H9 (cell line): ENCODE measurements around the gene AGK. TPM values are rescaled to one million over a fixed set of nuclear protein-coding genes. Genes with fewer than 3 reads are reported as not detected.

Experiments used
- DNase-seq: peaks from one replicate; pipeline ENCODE4 v3.0.0-alpha.2; 2017
- H2AFZ ChIP-seq: one replicate; pipeline ENCODE4 v1.6.1; 2013; ENCODE audit warnings: mild to moderate bottlenecking, low read length, control low read depth, moderate library complexity
- H2AK5ac ChIP-seq: 2 replicates; pipeline ENCODE4 v1.6.1; 2013; ENCODE audit warnings: low read length, control low read depth, mixed read lengths; ENCODE audit not compliant: insufficient read length
- H2BK120ac ChIP-seq: one replicate; pipeline ENCODE4 v1.6.1; 2013; ENCODE audit warnings: low read depth, mild to moderate bottlenecking, low read length, control low read depth, inconsistent platforms; ENCODE audit not compliant: poor library complexity, severe bottlenecking
- H2BK12ac ChIP-seq: 2 replicates; pipeline ENCODE4 v1.6.1; 2013; ENCODE audit warnings: low read length, control low read depth, mixed read lengths, low read depth; ENCODE audit not compliant: insufficient read length
- H2BK15ac ChIP-seq: 2 replicates; pipeline ENCODE4 v1.6.1; 2013; ENCODE audit warnings: low read depth, low read length, control low read depth
- H2BK20ac ChIP-seq: one replicate; pipeline ENCODE4 v1.6.1; 2013; ENCODE audit warnings: low read depth, mild to moderate bottlenecking, low read length, control low read depth, inconsistent platforms; ENCODE audit not compliant: poor library complexity, severe bottlenecking
- H2BK5ac ChIP-seq: 2 replicates; pipeline ENCODE4 v1.6.1; 2013; ENCODE audit warnings: low read length, control low read depth, mixed read lengths; ENCODE audit not compliant: insufficient read length
- H3K14ac ChIP-seq: 2 replicates; pipeline ENCODE4 v1.6.1; 2013; ENCODE audit warnings: low read length, control low read depth; ENCODE audit not compliant: insufficient read depth
- H3K18ac ChIP-seq: 2 replicates; pipeline ENCODE4 v1.6.1; 2013; ENCODE audit warnings: low read depth, mild to moderate bottlenecking, mixed read lengths, low read length, control low read depth; ENCODE audit not compliant: insufficient read length
- H3K23ac ChIP-seq: 2 replicates; pipeline ENCODE4 v1.6.1; 2013; ENCODE audit warnings: low read length, control low read depth, mixed read lengths, low read depth; ENCODE audit not compliant: insufficient read length
- H3K23me2 ChIP-seq: 2 replicates; pipeline ENCODE4 v1.6.1; 2013; ENCODE audit warnings: low read depth, mild to moderate bottlenecking, mixed read lengths, low read length, control low read depth; ENCODE audit not compliant: insufficient read length, poor library complexity, severe bottlenecking
- H3K27ac ChIP-seq: 2 replicates; pipeline ENCODE4 v1.5.1; 2013; ENCODE audit warnings: low read length, control low read depth, mixed read lengths, low read depth; ENCODE audit not compliant: insufficient read length
- H3K27me3 ChIP-seq: 2 replicates; pipeline ENCODE4 v1.6.1; 2013; ENCODE audit warnings: low read length, control low read depth, inconsistent platforms; ENCODE audit not compliant: insufficient read depth
- H3K4ac ChIP-seq: 2 replicates; pipeline ENCODE4 v1.6.1; 2013; ENCODE audit warnings: low read depth, mild to moderate bottlenecking, control low read depth, inconsistent platforms, low read length, moderate library complexity
- H3K4me1 ChIP-seq: 2 replicates; pipeline ENCODE4 v1.6.1; 2013; ENCODE audit warnings: low read length, control low read depth, inconsistent platforms; ENCODE audit not compliant: insufficient read depth
- H3K4me2 ChIP-seq: 2 replicates; pipeline ENCODE4 v1.6.1; 2013; ENCODE audit warnings: low read length, control low read depth, mixed read lengths; ENCODE audit not compliant: insufficient read length, insufficient read depth
- H3K56ac ChIP-seq: 2 replicates; pipeline ENCODE4 v1.6.1; 2013; ENCODE audit warnings: low read depth, mild to moderate bottlenecking, mixed read lengths, low read length, control low read depth; ENCODE audit not compliant: insufficient read length
- H3K79me1 ChIP-seq: 2 replicates; pipeline ENCODE4 v1.6.1; 2013; ENCODE audit warnings: low read depth, mild to moderate bottlenecking, moderate library complexity, low read length, control low read depth, inconsistent platforms; ENCODE audit not compliant: insufficient read depth, poor library complexity, severe bottlenecking
- H3K79me2 ChIP-seq: 2 replicates; pipeline ENCODE4 v1.6.1; 2013; ENCODE audit warnings: low read length, control low read depth, inconsistent platforms; ENCODE audit not compliant: insufficient read depth
- H3K9ac ChIP-seq: 2 replicates; pipeline ENCODE4 v1.6.1; 2013; ENCODE audit warnings: low read length, control low read depth, mixed read lengths; ENCODE audit not compliant: insufficient read length; ENCODE audit errors: extremely low read depth
- H3K9me3 ChIP-seq: one replicate; pipeline ENCODE4 v1.6.1; 2013; ENCODE audit warnings: low read depth, low read length, inconsistent platforms; ENCODE audit not compliant: control insufficient read depth
- H3T11ph ChIP-seq: one replicate; pipeline ENCODE4 v1.6.1; 2013; ENCODE audit warnings: mild to moderate bottlenecking, low read length, control low read depth, inconsistent platforms
- H4K20me1 ChIP-seq: one replicate; pipeline ENCODE4 v1.6.1; 2013; ENCODE audit not compliant: control insufficient read depth, insufficient read length, insufficient read depth
- H4K5ac ChIP-seq: 2 replicates; pipeline ENCODE4 v1.6.1; 2013; ENCODE audit warnings: low read depth, mild to moderate bottlenecking, mixed read lengths, low read length, control low read depth; ENCODE audit not compliant: insufficient read length
- H4K8ac ChIP-seq: replicated peaks from 2 replicates; pipeline ENCODE4 v1.6.1; 2013; ENCODE audit warnings: low read length, control low read depth, mixed read lengths, low read depth; ENCODE audit not compliant: insufficient read length
- H4K91ac ChIP-seq: 2 replicates; pipeline ENCODE4 v1.6.1; 2013; ENCODE audit warnings: low read depth, mild to moderate bottlenecking, moderate library complexity, mixed read lengths, low read length, control low read depth; ENCODE audit not compliant: insufficient read length
- H3K27ac Mint-ChIP-seq, 3 experiments: 2 replicates in 2 of 3; 3 replicates in 1 of 3; pipeline ENCODE4 v1.8.0; 2020 to 2021; ENCODE audit warnings: mixed read lengths in 3 of 3, mild to moderate bottlenecking in 1 of 3, moderate library complexity in 1 of 3
- H3K27me3 Mint-ChIP-seq: 2 replicates; pipeline ENCODE4 v1.8.0; 2021; ENCODE audit warnings: low read depth, mild to moderate bottlenecking, moderate library complexity, mixed read lengths
- H3K36me3 Mint-ChIP-seq, 3 experiments: 2 replicates in 2 of 3; 3 replicates in 1 of 3; pipeline ENCODE4 v1.8.0; 2020 to 2021; ENCODE audit warnings: low read depth in 3 of 3, mixed read lengths in 3 of 3; ENCODE audit not compliant: insufficient read depth in 1 of 3
- H3K4me1 Mint-ChIP-seq, 2 experiments: 2 replicates each; pipeline ENCODE4 v1.8.0; 2020; ENCODE audit warnings: mixed read lengths in 2 of 2
- H3K4me3 Mint-ChIP-seq, 2 experiments: 2 replicates in 1 of 2; 3 replicates in 1 of 2; pipeline ENCODE4 v1.8.0; 2020 to 2021; ENCODE audit warnings: mild to moderate bottlenecking in 2 of 2, mixed read lengths in 2 of 2, moderate library complexity in 1 of 2
- H3K9me3 Mint-ChIP-seq, 2 experiments: 2 replicates in 1 of 2; 3 replicates in 1 of 2; pipeline ENCODE4 v1.8.0; 2020; ENCODE audit warnings: mild to moderate bottlenecking in 2 of 2, mixed read lengths in 2 of 2, moderate library complexity in 1 of 2
- CTCF ChIP-seq: fragments of 200-600 bp; sonication (generic); conservative IDR thresholded peaks from 3 replicates; pipeline ENCODE4 v1.8.0; 2021; ENCODE audit warnings: antibody characterized with exemption, mild to moderate bottlenecking
- WGBS: extraction: QIAGEN DNeasy Blood & Tissue Kit; methylation state at CpG from one replicate; pipeline ENCODE4 v1.1.7; 2013; ENCODE audit warnings: missing lambda C conversion rate, low lambda C conversion rate, mixed read lengths; ENCODE audit not compliant: insufficient read length; ENCODE audit errors: extremely low coverage; 5-methylcytosine and 5-hydroxymethylcytosine counted together
- total RNA-seq: library from RNA; stranded (reverse); gene quantifications from 2 replicates; pipeline ENCODE4 v1.2.1, GENCODE V29; 2021

AGK gene
- total RNA-seq, 1 experiment from 2014 or later, result 35.1 TPM

- H2BK5ac ChIP-seq, result no peak overlapping the region
- no peak overlapping the region for H3K23ac ChIP-seq
- no peaks in the 10 kb centered on the region for H4K20me1 ChIP-seq
- no peak overlapping the region for H4K91ac ChIP-seq
- peak overlapping the region; percentile 86 for H3K9ac ChIP-seq
- H2AFZ ChIP-seq, result peak overlapping the region; percentile 58
- no peaks in the 10 kb centered on the region for H3K9me3 ChIP-seq
- H3K79me1 ChIP-seq, result no peaks in the 10 kb centered on the region
- no peak overlapping the region for H2BK12ac ChIP-seq
- peaks cover under 1% of the 10 kb centered on the region; the same call in 1 of the 2 replicates for H3K4me1 ChIP-seq
- H3K4ac ChIP-seq, result no peak overlapping the region
- no peak overlapping the region for H2BK15ac ChIP-seq
- Mint-ChIP-seq H3K4me3 (peak overlapping the region; percentile 79 to 85), H3K9me3 (no peaks in the 10 kb centered on the region), H3K27ac (peak overlapping the region; percentile 3 to 75 (median 44); a peak in 6 of 7 replicates), H3K4me1 (peaks cover 20 to 38% of the 10 kb centered on the region in 2 experiments), H3K27me3 (no peaks in the 10 kb centered on the region), H3K36me3 (peaks cover 0 to 10% (median 3%) of the 10 kb centered on the region in 3 experiments; a peak in 6 of 7 replicates)
- no peaks in the 10 kb centered on the region for H3K79me2 ChIP-seq
- TF ChIP-seq CTCF, result no peak
- peaks cover 12% of the 10 kb centered on the region for H3K23me2 ChIP-seq
- H3K14ac ChIP-seq, result peak overlapping the region; percentile 64
- H4K8ac ChIP-seq, result peak overlapping the region; percentile 69
- peak; percentile 34 for DNase-seq
- H2BK120ac ChIP-seq, result no peak overlapping the region
- no peak overlapping the region for H3K56ac ChIP-seq
- H2AK5ac ChIP-seq, result no peak overlapping the region
- WGBS, result no CpG with 5 or more reads among the region's 18 CpGs
- H4K5ac ChIP-seq, result peak overlapping the region; percentile 39
- no peak overlapping the region for H3K27ac ChIP-seq
- H3K4me2 ChIP-seq, result peak overlapping the region; percentile 100
- H3K27me3 ChIP-seq, result no peaks in the 10 kb centered on the region
- no peak overlapping the region for H2BK20ac ChIP-seq
- peak overlapping the region; percentile 3 for H3K18ac ChIP-seq
- no peak overlapping the region for H3T11ph ChIP-seq
Observed at GRCh38 chr7:141550386-141551093, 670 bp upstream of the AGK start.
